Smooth muscle cell (in vitro differentiated cells): Measurements from ENCODE around the gene ADGRL2. TPM values are rescaled to one million over a fixed set of nuclear protein-coding genes. Genes with fewer than 3 reads are reported as not detected.

ENCODE experiments used
- DNase-seq: peaks from one replicate; lab custom pipeline; 2025; ENCODE audit not compliant: unreplicated experiment; lab: John Stamatoyannopoulos, UW
- H2AFZ ChIP-seq: fragments of 200-600 bp; sonication (generic); 2 replicates; pipeline ENCODE4 v1.6.0; 2016; ENCODE audit warnings: antibody characterized with exemption, low read depth, mild to moderate bottlenecking
- H3F3A ChIP-seq: fragments of 200-600 bp; sonication (generic); 2 replicates; pipeline ENCODE4 v1.6.0; 2017; ENCODE audit warnings: antibody characterized with exemption, low read depth
- H3K27ac ChIP-seq: fragments of 200-600 bp; sonication (generic); 2 replicates; pipeline ENCODE4 v1.5.1; 2016; ENCODE audit warnings: low read depth, mild to moderate bottlenecking
- H3K27me3 ChIP-seq: fragments of 200-600 bp; sonication (generic); 2 replicates; pipeline ENCODE4 v1.6.1; 2016; ENCODE audit warnings: low read depth, mild to moderate bottlenecking
- H3K36me3 ChIP-seq: fragments of 200-600 bp; sonication (generic); 2 replicates; pipeline ENCODE4 v1.5.1; 2016; ENCODE audit warnings: low read depth
- H3K4me1 ChIP-seq: fragments of 200-600 bp; sonication (generic); 2 replicates; pipeline ENCODE4 v1.5.1; 2016; ENCODE audit warnings: low read depth
- H3K4me2 ChIP-seq: fragments of 200-600 bp; sonication (generic); 2 replicates; pipeline ENCODE4 v1.6.0; 2016; ENCODE audit warnings: mild to moderate bottlenecking
- H3K4me3 ChIP-seq: fragments of 200-600 bp; sonication (generic); 2 replicates; pipeline ENCODE4 v1.5.1; 2016; ENCODE audit warnings: mild to moderate bottlenecking
- H3K79me2 ChIP-seq: fragments of 200-600 bp; sonication (generic); 2 replicates; pipeline ENCODE4 v1.6.0; 2016; ENCODE audit warnings: low read depth, mild to moderate bottlenecking
- H3K9ac ChIP-seq: fragments of 200-600 bp; sonication (generic); 2 replicates; pipeline ENCODE4 v1.6.0; 2016; ENCODE audit warnings: low read depth
- H3K9me3 ChIP-seq: fragments of 200-600 bp; sonication (generic); replicated peaks from 2 replicates; pipeline ENCODE4 v1.5.1; 2016; ENCODE audit warnings: low read depth
- H4K20me1 ChIP-seq: fragments of 200-600 bp; sonication (generic); 2 replicates; pipeline ENCODE4 v1.6.0; 2016; ENCODE audit warnings: low read depth
- CTCF ChIP-seq: fragments of 200-600 bp; sonication (generic); IDR thresholded peaks from 2 replicates; pipeline ENCODE4 v1.5.1; 2017; ENCODE audit warnings: borderline replicate concordance, mild to moderate bottlenecking, antibody characterized with exemption; ENCODE audit not compliant: insufficient read depth, poor library complexity, severe bottlenecking
- WGBS: methylation state at CpG from one replicate; pipeline ENCODE4 v1.1.7; 2016; ENCODE audit warnings: low lambda C conversion rate; 5-methylcytosine and 5-hydroxymethylcytosine counted together
- polyA plus RNA-seq: library from polyadenylated mRNA; unstranded; fragments of >200 nt; fragmentation: Nextera tagmentation; extraction: Ambion mirVana; gene quantifications from 2 replicates; pipeline ENCODE4 v1.2.1, GENCODE V29; 2016
- total RNA-seq: library from RNA; depleted of rRNA; stranded (reverse); fragments of >200 nt; gene quantifications from 2 replicates; pipeline ENCODE4 v1.2.3, GENCODE V29; 2014

Gene ADGRL2
- total and polyA plus RNA-seq, 2 experiments from 2014 or later = 25.1 to 119 TPM

- H3F3A ChIP-seq = peaks cover 7% of the 10 kb centered on the region
- H2AFZ ChIP-seq = no peak overlapping the region
- no peaks in the 10 kb centered on the region for H3K9me3 ChIP-seq
- H3K79me2 ChIP-seq = peaks cover 77% of the 10 kb centered on the region
- H3K4me3 ChIP-seq = no peak overlapping the region
- TF ChIP-seq CTCF = no peak
- peaks cover 80% of the 10 kb centered on the region for H4K20me1 ChIP-seq
- H3K36me3 ChIP-seq = no peaks in the 10 kb centered on the region
- H3K9ac ChIP-seq = no peak overlapping the region
- peak overlapping the region; percentile 73 for H3K4me2 ChIP-seq
- H3K27ac ChIP-seq = peak overlapping the region; percentile 49
- no peak for DNase-seq
- peaks cover 35% of the 10 kb centered on the region for H3K4me1 ChIP-seq
- no peaks in the 10 kb centered on the region for H3K27me3 ChIP-seq
- WGBS = 4% methylated on average over 1 of the region's 1 CpG
Observed at GRCh38 chr1:81832573-81832972, 31.8 kb downstream of the ADGRL2 start.

GRCh38 chr1:81833722-81834121 lies 33.0 kb downstream of the ADGRL2 start:
- no peak for DNase-seq
- Histone ChIP-seq H3K9ac (no peak overlapping the region), H3K4me3 (peak overlapping the region; percentile 9), H3K4me2 (peak overlapping the region; percentile 73), H3K27ac (peak overlapping the region; percentile 49), H4K20me1 (peaks cover 76% of the 10 kb centered on the region), H3K79me2 (peaks cover 77% of the 10 kb centered on the region), H3K27me3 (no peaks in the 10 kb centered on the region), H2AFZ (no peak overlapping the region), H3K4me1 (peaks cover 35% of the 10 kb centered on the region), H3F3A (peaks cover 7% of the 10 kb centered on the region), H3K9me3 (no peaks in the 10 kb centered on the region), H3K36me3 (no peaks in the 10 kb centered on the region)
- 19% methylated on average over 4 of the region's 4 CpGs for WGBS
- no peak for TF ChIP-seq CTCF

GRCh38 chr1:81834268-81834667 lies 33.5 kb downstream of the ADGRL2 start:
- no peaks in the 10 kb centered on the region for H3K36me3 ChIP-seq
- H3K79me2 ChIP-seq = peaks cover 77% of the 10 kb centered on the region
- no peak for TF ChIP-seq CTCF
- H3K27me3 ChIP-seq = no peaks in the 10 kb centered on the region
- H3K9me3 ChIP-seq = no peaks in the 10 kb centered on the region
- peaks cover 76% of the 10 kb centered on the region for H4K20me1 ChIP-seq
- H3K27ac ChIP-seq = peak overlapping the region; percentile 49
- H3K4me3 ChIP-seq = peak overlapping the region; percentile 9
- H3K9ac ChIP-seq = no peak overlapping the region
- 44% methylated on average over 2 of the region's 2 CpGs for WGBS
- no peak overlapping the region for H2AFZ ChIP-seq
- no peak for DNase-seq
- H3K4me1 ChIP-seq = peaks cover 35% of the 10 kb centered on the region
- H3F3A ChIP-seq = peaks cover 7% of the 10 kb centered on the region
- peak overlapping the region; percentile 73 for H3K4me2 ChIP-seq
